ENCODE data around the gene PARD3B. TPM values are rescaled to one million over a fixed set of nuclear protein-coding genes. Genes with fewer than 3 reads are reported as not detected.

The PARD3B gene
- total and polyA plus RNA-seq, 2 of the 8 experiments (the other 6 are each of a cell fraction or from before 2014, with no cell fraction given), result 1.2 to 5.7 TPM

- no peak overlapping the region for H3K56ac ChIP-seq (replicated peaks; ENCODE audit: insufficient read length, low read depth, low read length)
- H3K4ac ChIP-seq (replicated peaks; ENCODE audit: insufficient read length, low read depth, low read length), result no peak overlapping the region
- H3K9me3 ChIP-seq (ENCODE audit: insufficient read depth in 2 of 2, low read depth in 1 of 2, low read length in 1 of 2), result no peaks in the 10 kb centered on the region
- no peak overlapping the region for H3K14ac ChIP-seq (ENCODE audit: insufficient read length)
- H4K5ac ChIP-seq (ENCODE audit: insufficient read length, low read depth, low read length), result no peak overlapping the region
- H3K23ac ChIP-seq (ENCODE audit: insufficient read length), result no peak overlapping the region
- no peaks in the 10 kb centered on the region for H4K20me1 ChIP-seq (replicated peaks in 1 of 2; ENCODE audit: control insufficient read depth in 1 of 2, insufficient read depth in 2 of 2, low read length in 2 of 2)
- no peak overlapping the region for H3K27ac ChIP-seq (ENCODE audit: low read depth, low read length)
- H3K23me2 ChIP-seq (ENCODE audit: low read depth, low read length), result no peaks in the 10 kb centered on the region
- no peak overlapping the region for H2BK15ac ChIP-seq (ENCODE audit: low read length)
- no peak overlapping the region for H2AK5ac ChIP-seq (ENCODE audit: low read depth, low read length)
- no peak overlapping the region for H2BK12ac ChIP-seq (ENCODE audit: low read depth, low read length)
- no peak overlapping the region for H2BK20ac ChIP-seq (ENCODE audit: low read length)
- no peaks in the 10 kb centered on the region for H3K79me1 ChIP-seq (ENCODE audit: low read depth, low read length)
- H2BK120ac ChIP-seq (replicated peaks; ENCODE audit: low read depth, low read length), result no peak overlapping the region
- H3K4me1 ChIP-seq (replicated peaks in 1 of 4; ENCODE audit: control insufficient read depth in 3 of 4, insufficient read depth in 4 of 4, low read length in 3 of 4), result no peaks in the 10 kb centered on the region
- FAIRE-seq (no peak), DNase-seq (ENCODE audit: low read depth in 1 of 2, low spot score in 2 of 2) (no peak)
- H3K79me2 ChIP-seq (ENCODE audit: control insufficient read depth in 1 of 2, insufficient read depth in 2 of 2, low read length in 2 of 2), result no peaks in the 10 kb centered on the region
- CTCF ChIA-PET (ENCODE audit: partially characterized antibody), result interaction anchor here (0.6 to 1.2 kb wide), 3 partner anchors 13 to 186 kb away, joined by 3 to 5 read pairs (median 3); no protein-coding TSS in a partner anchor
- no peak overlapping the region for H3K4me3 ChIP-seq (ENCODE audit: extremely low read depth in 1 of 4, insufficient read depth in 2 of 4, low read depth in 3 of 4, low read length in 4 of 4)
- no peak overlapping the region for H2BK5ac ChIP-seq (ENCODE audit: low read depth, low read length)
- no peak overlapping the region for H3K4me2 ChIP-seq (ENCODE audit: insufficient read depth in 1 of 2, low read depth in 2 of 2, low read length in 2 of 2)
- POLR2A ChIA-PET (ENCODE audit: partially characterized antibody), result interaction anchor here (0.8 kb wide), 1 partner anchor 359 kb away, joined by 3 read pairs; no protein-coding TSS in a partner anchor
- H4K8ac ChIP-seq (ENCODE audit: extremely low read depth, insufficient read depth, low read length), result no peak overlapping the region
- 94% methylated on average over 1 of the region's 1 CpG; no CpG with 5 or more reads in 1 of the 2 experiments for WGBS, 2 experiments (ENCODE audit: extremely low coverage in 1 of 2, insufficient coverage in 1 of 2, insufficient read length in 1 of 2, insufficient replicate concordance in 2 of 2, low coverage in 1 of 2, low lambda C conversion rate in 2 of 2, missing lambda C conversion rate in 1 of 2)
- H3K36me3 ChIP-seq (ENCODE audit: control insufficient read depth in 2 of 4, insufficient read depth in 4 of 4, low read length in 3 of 4), result no peaks in the 10 kb centered on the region
- no peak overlapping the region for H3K9ac ChIP-seq (replicated peaks in 1 of 4; ENCODE audit: extremely low read depth in 1 of 4, low read depth in 3 of 4, low read length in 3 of 4)
- H3K27me3 ChIP-seq (replicated peaks in 1 of 4; ENCODE audit: control insufficient read depth in 3 of 4, extremely low read depth in 1 of 4, insufficient read depth in 3 of 4, low read length in 3 of 4), result no peaks in the 10 kb centered on the region
- no peak overlapping the region for H3K18ac ChIP-seq (ENCODE audit: extremely low read depth, low read length)
- no peak overlapping the region for H4K91ac ChIP-seq (replicated peaks; ENCODE audit: insufficient read length, low read length)
- no peak overlapping the region for H2AFZ ChIP-seq (ENCODE audit: low read length)
These were observed 859.9 kb downstream of the PARD3B start for GRCh38 chr2:205405194-205405593.

All from H1 (cell line).